Stimulated activated CD4-positive, alpha-beta T cell treated with anti-CD3 and anti-CD28 coated beads, Interleukin-1b, Interleukin-23, amount 100 ng/mL, for 1 hour (primary cell): Measurements from ENCODE around the gene DYRK4.
A peak's percentile ranks its signal among the peaks of the same experiment; 100 is the strongest.

Source experiments
- DNase-seq, 2 donors: peaks; one replicate each; pipeline ENCODE4 v3.0.0-alpha.2; 2020; ENCODE audit warnings: low read depth in 2 of 2

The DYRK4 gene

DNA sequence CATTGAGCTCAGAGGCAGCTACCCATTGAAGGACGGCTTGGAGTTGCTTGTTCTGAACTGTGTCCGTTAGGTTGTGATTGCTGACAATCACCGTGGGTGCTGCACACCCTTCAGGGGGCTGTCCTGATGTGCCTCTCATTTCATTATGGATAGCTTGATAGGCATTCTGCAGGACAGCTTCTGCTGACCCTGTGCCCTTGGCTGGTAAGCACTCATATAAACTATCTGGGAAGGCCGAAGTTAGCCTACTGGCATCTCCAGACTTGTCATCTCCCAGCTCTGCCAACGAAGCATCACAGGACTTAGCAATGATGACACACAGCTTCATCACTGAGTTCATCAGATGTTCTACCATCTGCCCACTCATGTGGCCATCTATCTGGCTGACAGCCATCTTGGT lies 64.5 kb downstream of the DYRK4 start:
- DNase-seq: no peak

DNA sequence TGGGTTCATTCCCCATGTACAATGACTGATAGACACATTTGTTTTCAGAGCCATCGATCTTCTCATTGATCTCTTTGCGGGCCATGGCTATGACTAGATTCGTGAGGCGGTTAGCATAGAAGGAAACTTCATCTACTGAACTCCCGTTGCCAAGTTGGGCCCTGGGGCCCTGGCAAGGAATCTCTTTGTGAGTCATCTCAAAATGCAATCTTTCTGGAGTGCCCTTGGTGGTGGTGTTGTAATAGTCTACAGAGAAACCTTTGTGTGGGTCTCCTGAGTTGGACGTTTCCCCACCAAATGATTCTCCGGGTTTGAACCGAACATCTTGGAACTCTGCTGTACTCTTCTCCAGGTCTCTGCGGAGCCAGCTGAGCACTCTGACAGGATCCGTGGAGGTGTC lies 66.4 kb downstream of the DYRK4 start:
- no peak for DNase-seq

DNA sequence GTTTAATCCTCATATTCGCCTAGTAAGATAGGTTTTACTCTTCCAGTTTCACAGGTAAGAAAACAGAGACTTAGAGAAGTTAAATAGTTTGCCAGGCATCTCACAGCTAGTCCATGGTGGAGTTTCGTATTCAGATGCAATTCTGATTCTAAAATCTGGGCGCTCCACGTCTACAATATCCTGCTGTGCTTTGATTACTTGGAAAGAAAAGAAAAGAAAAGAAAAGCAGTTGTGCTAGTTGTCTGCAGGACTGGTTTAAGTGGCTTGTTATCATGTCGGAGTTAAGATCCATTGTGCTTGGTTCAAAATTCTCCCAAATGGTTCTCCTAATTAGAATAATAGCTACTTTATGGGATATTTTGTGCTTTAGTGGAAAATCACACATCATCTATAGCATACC lies 68.3 kb downstream of the DYRK4 start:
- DNase-seq: no peak

DNA sequence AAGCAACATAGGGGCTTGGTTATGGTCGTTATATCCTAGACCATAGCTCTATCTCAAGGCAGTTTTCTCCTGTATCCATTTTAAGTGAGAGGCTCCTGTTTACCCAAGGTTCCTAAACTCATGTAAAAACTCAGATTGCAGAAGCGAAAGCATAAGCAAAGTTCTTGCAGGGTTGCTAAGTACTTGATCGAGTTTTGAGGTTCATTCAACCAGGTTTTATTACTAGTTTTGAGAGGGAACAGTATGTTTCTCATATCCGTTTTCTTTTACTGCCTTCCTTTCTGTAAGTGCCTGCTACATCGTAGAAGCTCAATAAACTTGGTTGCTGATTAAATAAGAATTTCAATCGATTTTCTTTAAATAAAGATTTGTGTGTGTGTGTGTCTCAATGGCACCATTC lies 81.7 kb downstream of the DYRK4 start:
- no peak for DNase-seq

DNA sequence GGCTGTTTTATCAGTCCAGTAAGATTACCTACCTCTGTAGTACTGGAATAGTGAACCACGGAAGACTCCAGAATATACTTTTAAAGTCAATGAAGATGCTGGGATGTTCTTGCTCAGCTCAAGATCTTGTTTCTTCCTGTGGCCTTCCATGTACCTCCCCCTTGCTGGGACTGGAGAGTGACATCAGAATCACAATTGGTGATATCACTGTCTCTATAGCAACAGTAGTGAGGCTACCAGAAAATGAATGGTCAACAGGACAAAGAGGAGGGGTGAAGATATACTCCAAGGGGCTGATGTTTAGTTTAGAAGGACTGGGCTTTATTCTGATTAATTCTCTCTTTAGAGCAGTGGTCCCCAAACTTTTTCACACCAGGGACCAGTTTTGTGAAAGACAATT lies 83.0 kb downstream of the DYRK4 start:
- DNase-seq: no peak

DNA sequence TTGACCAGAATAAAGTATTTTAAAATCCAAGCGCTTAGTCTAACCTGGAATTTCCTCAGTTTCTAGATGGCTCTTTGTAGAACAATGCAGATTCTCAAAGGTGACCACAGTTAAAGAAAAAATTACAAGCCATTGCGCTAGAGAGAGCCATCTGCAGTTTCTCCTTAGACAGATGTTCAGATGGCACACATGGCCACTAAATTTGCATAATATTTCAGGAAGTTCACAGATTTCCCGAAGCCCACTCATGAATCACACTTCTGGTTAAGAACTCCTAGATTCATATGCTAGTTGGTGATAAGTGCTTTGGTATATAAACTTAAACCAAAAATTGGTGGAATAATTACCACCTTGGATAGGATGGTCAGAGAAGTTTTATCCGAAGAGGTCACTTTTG lies 86.1 kb downstream of the DYRK4 start:
- no peak for DNase-seq

DNA sequence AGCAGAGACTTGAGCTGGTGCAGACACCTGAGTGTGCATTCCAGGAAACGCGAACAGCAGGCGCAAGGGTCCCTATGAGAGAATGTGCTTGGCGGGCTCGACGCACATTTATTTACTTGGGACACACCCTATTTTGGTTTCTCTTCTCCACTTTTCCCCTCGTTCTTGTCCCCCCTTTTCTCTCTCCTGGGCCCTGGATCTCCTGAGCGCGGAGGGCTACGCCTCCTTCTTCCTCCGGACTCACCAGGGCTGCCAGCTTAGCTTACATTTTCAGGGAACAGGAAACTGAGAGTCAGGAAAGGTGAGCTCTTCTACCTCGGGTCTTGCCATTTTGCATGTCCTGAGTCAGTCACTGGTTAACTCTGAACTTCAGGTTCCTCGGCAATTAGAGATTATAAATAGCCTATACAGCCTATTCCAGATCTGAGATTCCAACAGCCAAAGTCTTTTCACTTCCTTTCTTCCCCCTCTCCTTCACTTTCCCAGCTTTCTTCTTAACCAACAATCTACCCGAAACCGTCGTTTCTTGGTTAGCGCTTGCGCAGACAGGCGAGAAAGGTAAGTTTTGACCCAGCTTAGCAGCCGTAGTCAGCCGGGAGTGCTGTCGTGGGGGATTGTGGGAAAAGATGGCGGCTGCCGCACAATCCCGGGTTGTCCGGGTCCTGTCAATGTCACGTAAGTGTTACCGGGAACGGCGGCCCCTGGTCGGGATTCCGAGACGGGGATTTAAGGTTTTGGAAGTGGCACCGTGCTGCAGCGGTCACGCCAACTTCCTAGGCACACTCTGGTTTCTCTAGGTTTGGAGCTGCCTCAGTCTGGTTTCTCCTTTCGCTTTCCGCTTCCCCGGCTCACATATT lies 86.7 kb downstream of the DYRK4 start, which contains the start of the genes AKAP3 and NDUFA9:
Gene AKAP3 (minus strand): TSS at position 551 of the 857 bp plus-strand sequence. CDS start 10,855 bp downstream, outside the sequence.
Gene NDUFA9 (plus strand): TSS at position 614 of the 857 bp plus-strand sequence. CDS start 13 bp downstream, at position 627.
- DNase-seq: peak; percentile 40 to 53

DNA sequence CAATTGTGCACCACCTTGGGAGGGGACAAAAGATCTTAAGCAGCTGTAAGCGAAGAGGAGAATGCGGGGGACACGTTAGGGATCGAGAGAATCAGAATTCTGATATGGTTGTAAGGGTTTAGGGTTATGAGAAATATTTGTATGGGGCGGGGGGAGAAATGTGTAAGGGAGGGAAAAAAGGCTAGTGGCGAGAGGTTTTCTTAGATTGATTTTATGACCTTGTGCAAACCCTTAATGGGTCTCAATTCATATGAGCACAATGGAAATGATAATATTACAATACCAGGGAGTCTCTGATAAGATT lies 87.3 kb downstream of the DYRK4 start:
- DNase-seq: no peak

DNA sequence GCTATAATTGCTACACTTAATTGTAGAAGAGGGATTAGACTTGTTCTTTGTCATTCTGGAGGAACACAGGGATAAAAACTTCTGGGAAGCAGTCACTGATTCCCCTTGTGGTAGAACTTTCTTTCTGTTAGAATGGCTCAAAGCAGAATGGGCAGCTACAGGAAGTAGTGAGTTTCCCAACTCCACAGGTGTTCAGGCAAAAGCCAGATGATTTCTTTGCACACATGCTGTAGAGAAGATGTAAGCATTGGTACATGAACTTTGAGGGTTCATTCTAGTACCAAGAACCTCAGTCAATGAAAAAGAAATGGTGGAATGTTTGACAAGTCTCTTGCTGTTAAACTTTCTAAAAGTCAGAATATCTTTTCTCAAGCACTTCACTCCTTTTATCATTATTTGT lies 91.2 kb downstream of the DYRK4 start:
- no peak for DNase-seq

DNA sequence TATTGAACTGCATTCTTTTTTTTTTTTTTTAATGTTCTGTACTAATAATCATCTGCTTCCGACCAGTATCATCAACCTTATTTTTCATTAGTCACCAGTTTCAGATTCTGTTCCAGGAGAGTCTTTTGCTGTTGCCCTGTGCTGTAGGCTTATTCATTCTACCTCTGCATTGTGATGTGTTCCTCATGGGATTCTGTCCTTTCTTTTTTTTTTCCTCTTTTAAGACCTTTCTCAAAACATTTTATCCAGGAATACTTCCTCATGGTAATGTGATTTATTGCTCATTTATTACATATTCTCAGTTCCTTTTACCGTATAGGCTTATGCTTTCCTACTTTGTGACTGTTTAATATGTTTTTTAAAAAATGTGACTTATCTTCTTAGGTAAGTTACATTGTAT lies 91.7 kb downstream of the DYRK4 start:
- no peak for DNase-seq
